Activated CD4-positive, alpha-beta memory T cell treated with anti-CD3 and anti-CD28 coated beads for 36 hours (primary cell): ENCODE data around the gene TM9SF1. TPM values are rescaled to one million over a fixed set of nuclear protein-coding genes. Genes with fewer than 3 reads are reported as not detected.

Experiments used
- CTCF ChIA-PET: fragments of 350-600 bp; sonication (Branson Sonifier 250); formaldehyde crosslinking; loops from one replicate; lab custom pipeline; 2021; ENCODE audit warnings: antibody characterized with exemption, inconsistent platforms; lab: Charles Lee
- POLR2A ChIA-PET: fragments of 350-600 bp; sonication (Branson Sonifier 250); formaldehyde crosslinking; loops from one replicate; lab custom pipeline; 2021; ENCODE audit warnings: antibody characterized with exemption; lab: Charles Lee
- DNase-seq: peaks from one replicate; pipeline ENCODE4 v3.0.0-alpha.2; 2020
- H3K27ac Mint-ChIP-seq: one replicate; pipeline ENCODE4 v1.8.0; 2021; ENCODE audit warnings: mixed read lengths
- H3K27me3 Mint-ChIP-seq: one replicate; pipeline ENCODE4 v1.8.0; 2021; ENCODE audit warnings: mixed read lengths
- H3K36me3 Mint-ChIP-seq: one replicate; pipeline ENCODE4 v1.8.0; 2021; ENCODE audit warnings: mixed read lengths
- H3K4me1 Mint-ChIP-seq: one replicate; pipeline ENCODE4 v1.8.0; 2021; ENCODE audit warnings: low read depth, mixed read lengths
- H3K4me3 Mint-ChIP-seq: one replicate; pipeline ENCODE4 v1.8.0; 2021; ENCODE audit warnings: mild to moderate bottlenecking, mixed read lengths
- H3K9me3 Mint-ChIP-seq: one replicate; pipeline ENCODE4 v1.8.0; 2021; ENCODE audit warnings: mixed read lengths
- intact Hi-C: fragments of 100-400 bp; cut with micrococcal nuclease; formaldehyde crosslinking; loops from one replicate; pipeline ENCODE4 v1.15.1; 2023
- total RNA-seq, 2 experiments: library from RNA; stranded (reverse); gene quantifications; one replicate each; pipeline ENCODE4 v1.2.3, GENCODE V29; 2021

TM9SF1 gene
- total RNA-seq, 2 experiments from 2014 or later = 23.7 to 26.7 TPM

DNA sequence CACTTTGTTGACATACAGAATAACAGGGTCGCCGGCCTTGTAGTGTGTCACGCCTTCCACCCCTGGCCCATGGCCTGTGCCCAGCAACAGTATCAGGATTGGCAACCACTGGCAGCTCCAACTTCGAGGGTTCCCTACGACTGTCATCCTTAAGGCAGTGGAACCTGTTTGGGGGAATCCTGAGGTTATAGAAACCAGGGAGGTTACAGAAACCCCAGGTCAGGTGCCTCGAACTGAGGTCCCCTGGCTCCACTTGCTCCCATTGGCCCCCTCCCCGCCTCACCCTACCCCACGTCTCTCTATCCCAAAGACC lies 412 bp downstream of the TM9SF1 start:
- Mint-ChIP-seq H3K9me3 (no peaks in the 10 kb centered on the region), H3K27ac (peak overlapping the region; percentile 95), H3K27me3 (no peaks in the 10 kb centered on the region), H3K4me3 (peak overlapping the region; percentile 96), H3K36me3 (peaks cover 36% of the 10 kb centered on the region), H3K4me1 (peaks cover 57% of the 10 kb centered on the region)
- DNase-seq = no peak
- intact Hi-C loops = loop anchor here (1.0 to 2.0 kb wide), 3 partner anchors 18 to 104 kb away; partner anchors contain the start of genes CHMP4A, DHRS1, EMC9 and NOP9
- ChIA-PET CTCF (interaction anchor here (0.9 to 2.8 kb wide), 8 partner anchors 17 to 237 kb away, joined by 3 to 10 read pairs (median 6); partner anchors contain the start of genes IRF9, MDP1, NRL and PSME2), POLR2A (interaction anchor here (0.6 to 4.2 kb wide), 15 partner anchors 11 to 137 kb away, joined by 3 to 26 read pairs (median 7); partner anchors contain the start of genes CHMP4A, DHRS1, IRF9 and MDP1)

GRCh38 chr14:24194186-24194872 lies 912 bp downstream of the TM9SF1 start:
- CTCF ChIA-PET = interaction anchor here (0.7 to 2.8 kb wide), 7 partner anchors 33 to 237 kb away, joined by 3 to 10 read pairs (median 5); partner anchors contain the start of genes IRF9, NRL, PSME2 and RNF31
- intact Hi-C loops = loop anchor here (2.0 kb wide), 1 partner anchor 104 kb away; the partner anchor contains the start of genes DHRS1 and NOP9
- Mint-ChIP-seq H3K27ac (peak overlapping the region; percentile 95), H3K4me1 (peaks cover 56% of the 10 kb centered on the region), H3K27me3 (no peaks in the 10 kb centered on the region), H3K4me3 (peak overlapping the region; percentile 96), H3K9me3 (no peaks in the 10 kb centered on the region), H3K36me3 (peaks cover 36% of the 10 kb centered on the region)
- DNase-seq = no peak
- POLR2A ChIA-PET = interaction anchor here (1.1 to 4.2 kb wide), 8 partner anchors 12 to 105 kb away, joined by 3 to 26 read pairs (median 12); partner anchors contain the start of genes DHRS1, IRF9, MDP1 and NOP9

- no peaks in the 10 kb centered on the region for H3K27me3 Mint-ChIP-seq
- ChIA-PET CTCF (interaction anchor here (1.2 kb wide), 1 partner anchor 47 kb away, joined by 3 read pairs; the partner anchor contains the start of gene PSME2), POLR2A (interaction anchor here (4.2 kb wide), 1 partner anchor 31 kb away, joined by 26 read pairs; the partner anchor contains the start of gene IRF9)
- no peak overlapping the region for H3K4me3 Mint-ChIP-seq
- H3K9me3 Mint-ChIP-seq = no peaks in the 10 kb centered on the region
- H3K4me1 Mint-ChIP-seq = peaks cover 51% of the 10 kb centered on the region
- intact Hi-C loops = no loop called here
- H3K36me3 Mint-ChIP-seq = peaks cover 30% of the 10 kb centered on the region
- H3K27ac Mint-ChIP-seq = peak overlapping the region; percentile 39
- DNase-seq = no peak
Observed at GRCh38 chr14:24192933-24193332, 2.3 kb downstream of the TM9SF1 start.

- intact Hi-C loops = no loop called here
- ChIA-PET CTCF (no interaction called here), POLR2A (no interaction called here)
- no peak for DNase-seq
- no peak overlapping the region for H3K4me3 Mint-ChIP-seq
- H3K4me1 Mint-ChIP-seq = peaks cover 53% of the 10 kb centered on the region
- peaks cover 32% of the 10 kb centered on the region for H3K36me3 Mint-ChIP-seq
- no peak overlapping the region for H3K27ac Mint-ChIP-seq
- no peaks in the 10 kb centered on the region for H3K9me3 Mint-ChIP-seq
- H3K27me3 Mint-ChIP-seq = no peaks in the 10 kb centered on the region
Observed at GRCh38 chr14:24190416-24190815, 4.8 kb downstream of the TM9SF1 start.

- peaks cover 36% of the 10 kb centered on the region for H3K36me3 Mint-ChIP-seq
- peak overlapping the region; percentile 35 for H3K27ac Mint-ChIP-seq
- POLR2A ChIA-PET = interaction anchor here (1.0 to 2.3 kb wide), 12 partner anchors 9 to 119 kb away, joined by 3 to 13 read pairs (median 4); partner anchors contain the start of genes EMC9, IRF9, MDP1 and PSME1
- H3K9me3 Mint-ChIP-seq = no peaks in the 10 kb centered on the region
- CTCF ChIA-PET = interaction anchor here (0.7 to 3.2 kb wide), 6 partner anchors 10 to 119 kb away, joined by 3 to 18 read pairs (median 3); partner anchors contain the start of genes CIDEB and IRF9
- peaks cover 47% of the 10 kb centered on the region for H3K4me1 Mint-ChIP-seq
- H3K27me3 Mint-ChIP-seq = no peaks in the 10 kb centered on the region
- intact Hi-C loops = loop anchor here (2.0 kb wide), 4 partner anchors 43 to 75 kb away; partner anchors contain the start of genes DCAF11, GMPR2, NEDD8 and NRL
- H3K4me3 Mint-ChIP-seq = no peak overlapping the region
- DNase-seq = no peak
Observed at GRCh38 chr14:24189460-24189859, 5.8 kb downstream of the TM9SF1 start.

- Mint-ChIP-seq H3K36me3 (peaks cover 36% of the 10 kb centered on the region), H3K4me3 (peak overlapping the region; percentile 89), H3K27ac (peak overlapping the region; percentile 74), H3K27me3 (no peaks in the 10 kb centered on the region), H3K9me3 (no peaks in the 10 kb centered on the region), H3K4me1 (peaks cover 42% of the 10 kb centered on the region)
- intact Hi-C loops = loop anchor here (2.0 kb wide), 4 partner anchors 44 to 74 kb away; partner anchors contain the start of genes DCAF11, GMPR2, NEDD8 and NRL
- CTCF ChIA-PET = interaction anchor here (0.7 to 3.2 kb wide), 8 partner anchors 9 to 119 kb away, joined by 3 to 18 read pairs (median 3); partner anchors contain the start of genes CIDEB, IRF9 and PSME1
- no peak for DNase-seq
- POLR2A ChIA-PET = interaction anchor here (1.0 to 2.3 kb wide), 15 partner anchors 10 to 119 kb away, joined by 3 to 13 read pairs (median 5); partner anchors contain the start of genes CHMP4A, DCAF11, EMC9 and IRF9
Observed at GRCh38 chr14:24189059-24189375, 6.2 kb downstream of the TM9SF1 start.

DNA sequence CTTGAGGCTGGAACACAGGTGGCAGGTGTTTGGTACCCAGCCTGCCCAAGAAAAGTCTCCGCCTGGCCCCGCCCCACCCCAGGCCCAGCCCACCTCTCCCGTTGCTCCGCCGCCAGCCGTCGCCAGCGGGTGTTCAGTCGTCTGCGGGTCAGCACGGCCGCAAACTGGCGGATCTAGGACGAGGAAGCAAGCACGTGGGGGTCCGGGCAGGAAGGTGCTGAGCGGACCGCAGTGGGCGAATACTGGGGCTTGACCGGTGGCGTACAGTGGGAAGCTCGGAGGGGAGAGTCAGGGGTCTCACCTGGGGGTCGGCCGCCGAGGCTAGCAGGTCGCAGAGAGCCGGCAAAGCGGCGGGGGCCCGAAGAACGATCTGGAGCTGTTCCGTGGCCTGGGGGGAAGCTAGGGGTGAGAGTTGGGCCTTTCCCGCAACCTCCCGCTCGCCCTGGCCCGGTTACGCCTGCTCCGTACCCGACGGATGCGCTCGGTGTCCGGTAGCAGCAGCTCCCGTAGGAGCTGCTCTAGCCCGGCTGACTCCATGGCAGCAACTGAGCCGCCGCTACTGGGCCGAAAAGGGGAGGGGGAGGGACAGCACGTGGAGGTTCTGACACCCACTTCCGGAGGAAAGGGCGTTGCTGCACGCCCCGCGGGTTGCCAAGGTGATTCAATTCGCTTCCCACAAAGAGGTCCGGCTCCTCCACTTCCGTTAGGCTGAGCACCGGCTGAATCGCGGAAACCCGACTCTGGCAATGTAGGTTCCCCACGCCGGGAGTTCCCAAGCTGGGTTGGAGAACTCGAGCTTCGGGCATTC lies 6.8 kb downstream of the TM9SF1 start, which contains the start of gene IPO4:
TSS of gene IPO4 (minus strand) at position 566 of the 808 bp plus-strand sequence. CDS start at position 537, 29 bp downstream.
- peak; percentile 97 for DNase-seq
- H3K9me3 Mint-ChIP-seq = no peaks in the 10 kb centered on the region
- ChIA-PET CTCF (interaction anchor here (0.6 to 3.2 kb wide), 9 partner anchors 9 to 1213 kb away, joined by 3 to 18 read pairs (median 3); partner anchors contain the start of genes CIDEB, IRF9, PSME1 and TINF2), POLR2A (interaction anchor here (1.0 to 3.2 kb wide), 17 partner anchors 10 to 120 kb away, joined by 3 to 13 read pairs (median 5); partner anchors contain the start of genes CHMP4A, DCAF11, EMC9 and IRF9)
- peak within 1 kb of the TSS; percentile 89 for H3K4me3 Mint-ChIP-seq
- H3K36me3 Mint-ChIP-seq = peaks cover 39% of the 10 kb centered on the region
- no peaks in the 10 kb centered on the region for H3K27me3 Mint-ChIP-seq
- intact Hi-C loops = loop anchor here (1.0 to 2.0 kb wide), 9 partner anchors 25 to 109 kb away; partner anchors contain the start of genes CHMP4A, DCAF11, EMC9 and GMPR2
- peaks cover 40% of the 10 kb centered on the region for H3K4me1 Mint-ChIP-seq
- H3K27ac Mint-ChIP-seq = peak within 1 kb of the TSS; percentile 74

- no peak for DNase-seq
- ChIA-PET POLR2A (interaction anchor here (0.7 to 3.2 kb wide), 9 partner anchors 10 to 73 kb away, joined by 3 to 12 read pairs (median 6); partner anchors contain the start of genes DCAF11, EMC9, IRF9 and NRL), CTCF (interaction anchor here (1.3 to 3.2 kb wide), 4 partner anchors 26 to 121 kb away, joined by 4 to 18 read pairs (median 5); partner anchors contain the start of genes CIDEB and IRF9)
- Mint-ChIP-seq H3K27me3 (no peaks in the 10 kb centered on the region), H3K27ac (peak overlapping the region; percentile 52), H3K36me3 (peaks cover 37% of the 10 kb centered on the region), H3K4me1 (peaks cover 33% of the 10 kb centered on the region), H3K9me3 (no peaks in the 10 kb centered on the region), H3K4me3 (peak overlapping the region; percentile 89)
- intact Hi-C loops = no loop called here
Observed at GRCh38 chr14:24187539-24187915, 7.7 kb downstream of the TM9SF1 start.

- POLR2A ChIA-PET = interaction anchor here (0.7 to 3.2 kb wide), 6 partner anchors 9 to 40 kb away, joined by 3 to 12 read pairs (median 5); partner anchors contain the start of genes IRF9 and PSME2
- no peak for DNase-seq
Observed at GRCh38 chr14:24186831-24187538, 8.3 kb downstream of the TM9SF1 start.

GRCh38 chr14:24185741-24186140 lies 9.5 kb downstream of the TM9SF1 start:
- H3K27ac Mint-ChIP-seq = no peak overlapping the region
- CTCF ChIA-PET = interaction anchor here (0.7 to 2.2 kb wide), 3 partner anchors 24 to 95 kb away, joined by 3 to 13 read pairs (median 3); partner anchors contain the start of genes DCAF11, IRF9 and NRL
- H3K9me3 Mint-ChIP-seq = no peaks in the 10 kb centered on the region
- DNase-seq = no peak
- intact Hi-C loops = no loop called here
- H3K4me1 Mint-ChIP-seq = peaks cover 25% of the 10 kb centered on the region
- no peak overlapping the region for H3K4me3 Mint-ChIP-seq
- POLR2A ChIA-PET = interaction anchor here (1.3 to 3.2 kb wide), 2 partner anchors 8 to 24 kb away, joined by 3 to 12 read pairs; no protein-coding TSS in a partner anchor
- H3K36me3 Mint-ChIP-seq = peaks cover 32% of the 10 kb centered on the region
- H3K27me3 Mint-ChIP-seq = no peaks in the 10 kb centered on the region

More at GRCh38 chr14:24186831-24187538, 8.3 kb downstream of the TM9SF1 start:
- H3K9me3 Mint-ChIP-seq = no peaks in the 10 kb centered on the region
- peak overlapping the region; percentile 89 for H3K4me3 Mint-ChIP-seq
- H3K27me3 Mint-ChIP-seq = no peaks in the 10 kb centered on the region
- CTCF ChIA-PET = interaction anchor here (1.3 to 3.2 kb wide), 4 partner anchors 26 to 121 kb away, joined by 4 to 18 read pairs (median 5); partner anchors contain the start of genes CIDEB and IRF9
- intact Hi-C loops = no loop called here
- H3K36me3 Mint-ChIP-seq = peaks cover 35% of the 10 kb centered on the region
- H3K27ac Mint-ChIP-seq = no peak overlapping the region
- peaks cover 29% of the 10 kb centered on the region for H3K4me1 Mint-ChIP-seq
